GM19324 (cell line): ENCODE data around the gene ARL10.

Experiments used
- ATAC-seq: cut with Tn5 transposase; IDR thresholded peaks from one replicate; pipeline ENCODE4 v1.9.1; 2021; ENCODE audit warnings: mild to moderate bottlenecking, moderate library complexity; ENCODE audit not compliant: unreplicated experiment, low FRiP score

ARL10 gene

GRCh38 chr5:176365351-176366231 lies at the start of gene ARL10:
TSS of gene ARL10 (plus strand) at chr5:176365487. CDS start at chr5:176365564, 77 bp downstream.
- peak; percentile 40 for ATAC-seq

- ATAC-seq: no peak
These were observed 47.5 kb upstream of the ARL10 start for GRCh38 chr5:176317534-176318374.

- ATAC-seq: no peak
These were observed 45.3 kb upstream of the ARL10 start for GRCh38 chr5:176319827-176320554.

GRCh38 chr5:176320577-176320976 lies 44.7 kb upstream of the ARL10 start:
- ATAC-seq: no peak

GRCh38 chr5:176334031-176334770 lies 31.1 kb upstream of the ARL10 start:
- no peak for ATAC-seq

GRCh38 chr5:176337913-176338312 lies 27.4 kb upstream of the ARL10 start:
- ATAC-seq: no peak

- ATAC-seq: no peak
These were observed 26.0 kb upstream of the ARL10 start for GRCh38 chr5:176339304-176339703.

GRCh38 chr5:176341325-176342157 lies 23.7 kb upstream of the ARL10 start:
- ATAC-seq: no peak

GRCh38 chr5:176342158-176342483 lies 23.2 kb upstream of the ARL10 start:
- ATAC-seq: no peak

GRCh38 chr5:176342766-176343458 lies 22.4 kb upstream of the ARL10 start:
- no peak for ATAC-seq

GRCh38 chr5:176350416-176350815 lies 14.9 kb upstream of the ARL10 start:
- no peak for ATAC-seq

- no peak for ATAC-seq
These were observed 13.0 kb upstream of the ARL10 start for GRCh38 chr5:176352116-176352878.

GRCh38 chr5:176353533-176353932 lies 11.8 kb upstream of the ARL10 start:
- no peak for ATAC-seq

- ATAC-seq: no peak
These were observed 9.7 kb upstream of the ARL10 start for GRCh38 chr5:176355400-176356178.

- no peak for ATAC-seq
These were observed 9.1 kb upstream of the ARL10 start for GRCh38 chr5:176356179-176356566.

- no peak for ATAC-seq
These were observed 5.6 kb upstream of the ARL10 start for GRCh38 chr5:176359658-176360057.

GRCh38 chr5:176360894-176361436 lies 4.3 kb upstream of the ARL10 start:
- ATAC-seq: no peak
